CD4-positive, alpha-beta T cell treated with Interleukin-17A for 1 hour (primary cell): Measurements from ENCODE around the gene MYLIP.

Source experiments
- DNase-seq: peaks from one replicate; pipeline ENCODE4 v3.0.0-alpha.2; 2020

The MYLIP gene

DNA sequence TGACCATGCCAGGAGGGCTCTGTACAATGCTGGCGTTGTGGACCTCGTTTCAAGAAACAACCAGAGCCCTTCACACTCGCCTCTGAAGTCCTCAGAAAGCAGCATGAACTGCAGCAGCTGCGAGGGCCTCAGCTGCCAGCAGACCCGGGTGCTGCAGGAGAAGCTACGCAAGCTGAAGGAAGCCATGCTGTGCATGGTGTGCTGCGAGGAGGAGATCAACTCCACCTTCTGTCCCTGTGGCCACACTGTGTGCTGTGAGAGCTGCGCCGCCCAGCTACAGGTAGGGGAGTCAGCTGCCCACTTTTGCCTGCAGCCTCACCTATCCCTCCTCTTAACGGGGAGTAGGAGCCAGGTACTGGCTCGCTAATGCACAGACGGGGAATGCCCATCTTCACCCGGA lies 16.2 kb downstream of the MYLIP start:
- no peak for DNase-seq

DNA sequence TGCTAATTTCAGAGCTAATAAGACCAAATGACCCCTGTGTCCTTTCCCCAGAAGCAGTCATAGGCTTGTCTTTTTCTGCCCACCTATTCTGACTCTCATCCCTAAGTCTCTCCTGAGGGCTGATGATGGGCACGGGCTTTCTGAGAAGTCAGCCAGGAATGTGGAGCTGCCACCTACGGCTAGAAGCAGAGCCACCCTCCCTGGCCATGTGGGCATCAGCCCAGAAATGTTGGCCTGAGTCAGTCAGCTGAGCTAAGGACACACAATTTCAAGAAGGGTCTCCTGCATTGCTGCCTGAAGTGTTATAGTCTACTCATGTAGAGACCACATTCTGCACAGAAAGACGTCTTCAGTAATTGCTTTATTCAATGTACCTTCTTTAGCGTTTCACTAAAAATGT lies 17.1 kb downstream of the MYLIP start:
- DNase-seq, result no peak

GRCh38 chr6:16146527-16146955 lies 17.7 kb downstream of the MYLIP start:
- no peak for DNase-seq

GRCh38 chr6:16148498-16148897 lies 19.6 kb downstream of the MYLIP start:
- no peak for DNase-seq

- no peak for DNase-seq
Measured at GRCh38 chr6:16149305-16149704, 20.4 kb downstream of the MYLIP start.

GRCh38 chr6:16150098-16150497 lies 21.2 kb downstream of the MYLIP start:
- DNase-seq, result no peak

DNA sequence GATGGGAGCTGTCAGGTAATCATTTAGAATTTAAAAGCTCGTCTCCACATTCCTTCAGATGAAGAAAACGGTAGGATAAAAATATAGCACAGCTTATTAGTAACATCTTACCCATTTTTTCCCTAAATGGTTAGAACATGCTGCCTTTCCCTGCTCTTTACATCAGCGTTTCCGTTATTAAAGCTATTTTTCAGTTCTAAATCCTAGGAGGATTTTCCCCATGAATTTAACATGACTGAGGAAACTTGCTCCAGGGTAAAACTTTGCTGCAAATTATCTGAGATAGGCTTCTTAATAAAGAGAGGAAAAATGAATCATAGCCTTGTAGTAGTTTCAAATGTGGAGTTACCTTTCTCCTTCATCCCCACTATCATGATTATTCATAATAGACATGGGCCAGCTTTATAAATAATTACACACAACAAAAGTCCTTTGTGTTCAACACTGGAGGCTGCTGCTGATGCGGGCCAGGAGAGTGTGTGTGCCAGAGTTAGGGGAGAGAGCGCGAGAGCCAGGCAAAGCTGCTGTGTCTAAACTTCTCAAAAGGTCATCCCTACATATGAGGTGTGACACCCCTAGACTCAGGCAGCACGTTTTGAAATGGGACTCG lies 24.4 kb downstream of the MYLIP start:
- DNase-seq, result no peak

DNA sequence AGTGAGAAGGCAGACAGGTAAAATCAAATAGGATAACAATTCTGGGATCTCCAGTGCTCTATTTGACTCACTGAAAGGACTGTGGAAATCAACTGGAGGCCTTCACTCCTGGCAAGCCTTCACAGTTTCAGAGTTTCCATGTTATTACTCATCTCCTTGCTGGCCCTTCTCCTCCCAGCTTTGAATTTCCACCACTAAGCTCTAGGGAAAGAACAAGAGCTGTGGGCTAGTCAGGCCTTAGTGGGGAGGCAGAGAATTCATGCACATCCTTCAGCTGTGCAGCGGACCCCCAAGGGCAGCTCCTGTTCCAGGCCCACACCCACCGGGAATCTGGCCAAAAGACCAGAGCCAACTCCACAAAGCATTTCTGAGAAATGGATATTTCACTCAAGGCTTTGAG lies 26.0 kb downstream of the MYLIP start:
- DNase-seq, result no peak

DNA sequence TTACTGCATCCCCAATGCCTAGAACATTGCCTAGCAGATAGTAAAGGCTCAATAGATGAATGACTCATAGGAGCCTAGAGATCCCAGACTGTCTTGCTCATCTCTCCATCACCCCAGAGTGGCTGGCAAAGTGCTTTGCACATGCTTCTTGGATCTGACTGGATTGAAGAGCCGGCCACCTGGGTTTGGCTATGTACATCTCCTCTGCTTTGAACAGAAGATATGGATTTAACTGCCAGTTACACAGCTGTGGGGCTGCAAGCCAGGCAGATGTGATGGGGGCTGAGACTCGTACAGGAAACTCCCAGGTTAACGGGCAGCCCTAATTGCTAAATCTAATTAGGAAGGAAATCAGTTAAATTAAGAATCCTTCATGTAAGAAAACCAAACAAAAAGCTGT lies 28.6 kb downstream of the MYLIP start:
- no peak for DNase-seq

DNA sequence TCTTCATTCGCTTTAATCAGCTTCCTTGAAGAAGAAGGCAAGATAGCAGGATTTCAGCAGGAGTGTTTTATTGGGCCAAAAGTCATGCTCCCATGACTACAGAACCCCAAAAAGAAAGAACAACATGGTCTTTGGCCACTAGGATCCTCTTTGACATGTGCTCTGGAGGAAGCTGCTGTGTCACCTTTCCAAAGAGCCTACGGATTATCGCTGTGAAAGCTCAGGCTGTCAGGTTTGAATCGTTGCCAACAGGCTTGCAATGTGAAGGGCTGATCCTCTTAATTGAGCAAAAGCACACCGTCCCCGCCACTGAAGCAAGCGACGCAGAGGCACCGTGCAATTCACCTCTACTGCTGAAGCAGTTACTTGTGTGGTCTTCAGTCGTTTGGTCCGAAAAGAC lies 29.0 kb downstream of the MYLIP start:
- DNase-seq, result no peak

DNA sequence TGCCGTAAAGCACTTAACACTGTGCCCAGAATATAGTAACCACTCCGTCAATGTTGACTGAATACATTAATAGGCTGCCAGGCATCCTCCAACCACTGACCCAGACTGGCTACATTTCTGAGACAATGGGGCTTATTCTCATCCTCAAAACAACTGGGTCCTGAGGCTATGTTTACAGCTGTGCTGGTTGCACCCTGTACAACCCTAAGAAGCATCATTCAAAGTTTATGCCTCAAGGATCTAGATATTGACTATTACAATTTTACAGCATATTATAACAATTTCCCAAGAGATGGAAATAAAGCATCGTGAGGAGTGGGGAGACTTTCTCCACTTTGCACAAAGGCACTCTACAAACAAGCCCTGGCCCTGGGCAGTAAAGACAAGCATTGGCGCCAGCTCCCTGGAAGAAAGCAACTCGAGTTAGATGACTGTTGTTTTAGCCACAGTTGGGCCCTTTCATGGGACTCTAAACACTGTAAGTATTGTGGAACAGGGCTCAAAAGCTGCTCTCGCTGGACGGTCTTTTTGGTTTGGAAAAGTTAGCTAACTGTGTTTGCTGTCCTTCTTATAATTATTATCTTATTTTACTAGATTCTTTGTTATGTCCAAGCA lies 30.2 kb downstream of the MYLIP start:
- DNase-seq, result no peak

GRCh38 chr6:16160794-16161193 lies 31.9 kb downstream of the MYLIP start:
- no peak for DNase-seq

DNA sequence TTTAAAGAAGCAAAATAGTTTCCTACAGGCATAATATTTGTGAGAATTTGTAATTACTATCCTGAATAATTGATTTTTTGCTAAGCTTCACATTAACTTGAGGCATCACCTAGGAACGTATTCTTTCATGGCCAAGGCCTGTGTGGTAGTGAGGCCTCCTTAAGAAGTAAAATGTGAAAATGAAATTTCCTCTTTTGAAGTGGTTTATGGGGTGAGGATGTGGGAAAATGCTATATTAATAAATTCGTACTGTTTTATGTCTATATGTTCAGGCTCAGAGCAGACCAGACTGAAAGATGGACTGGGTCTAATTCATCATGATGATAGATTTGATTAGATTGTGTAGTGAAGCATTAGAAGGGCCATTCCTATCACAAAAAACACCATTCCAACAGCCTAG lies 33.1 kb downstream of the MYLIP start:
- DNase-seq, result peak; percentile 34

GRCh38 chr6:16163066-16163465 lies 34.2 kb downstream of the MYLIP start:
- no peak for DNase-seq

DNA sequence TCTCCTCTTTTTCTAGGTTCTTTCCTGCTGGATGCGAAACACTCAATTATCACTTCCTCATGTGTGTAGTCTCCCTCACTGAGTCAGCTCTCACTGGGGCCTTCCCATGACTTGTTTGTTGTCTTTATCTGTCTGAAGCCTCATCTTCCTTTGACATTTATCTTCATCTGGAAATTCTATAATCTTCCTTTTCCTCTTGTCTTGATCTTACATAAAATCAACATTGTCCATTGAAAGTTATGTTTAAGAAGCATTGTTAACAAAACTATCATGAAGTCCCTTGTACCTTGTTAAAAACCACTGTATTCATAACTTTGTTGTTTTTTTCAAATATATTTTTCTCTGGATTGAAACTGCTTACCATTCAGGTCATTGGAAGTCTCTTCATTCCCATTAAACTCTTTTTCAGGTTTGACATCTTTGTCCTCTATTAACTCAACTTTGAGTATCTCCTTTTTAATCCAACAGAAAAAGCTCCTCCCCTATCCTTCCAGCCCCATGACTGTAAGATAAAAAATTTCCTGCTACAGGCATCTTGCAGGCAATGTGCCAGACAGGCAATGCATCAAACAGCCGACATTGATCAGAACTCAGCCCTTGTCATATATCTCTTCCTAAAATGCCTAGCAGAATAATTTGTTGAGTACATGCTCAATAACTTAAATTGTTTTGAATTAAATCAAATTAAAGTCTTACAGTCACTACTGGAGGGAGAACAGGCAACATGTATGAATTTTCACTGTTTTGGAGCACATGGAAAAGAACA lies 34.8 kb downstream of the MYLIP start:
- no peak for DNase-seq

- no peak for DNase-seq
Measured at GRCh38 chr6:16165641-16166040, 36.8 kb downstream of the MYLIP start.

GRCh38 chr6:16166871-16167608 lies 38.2 kb downstream of the MYLIP start:
- DNase-seq, result no peak

DNA sequence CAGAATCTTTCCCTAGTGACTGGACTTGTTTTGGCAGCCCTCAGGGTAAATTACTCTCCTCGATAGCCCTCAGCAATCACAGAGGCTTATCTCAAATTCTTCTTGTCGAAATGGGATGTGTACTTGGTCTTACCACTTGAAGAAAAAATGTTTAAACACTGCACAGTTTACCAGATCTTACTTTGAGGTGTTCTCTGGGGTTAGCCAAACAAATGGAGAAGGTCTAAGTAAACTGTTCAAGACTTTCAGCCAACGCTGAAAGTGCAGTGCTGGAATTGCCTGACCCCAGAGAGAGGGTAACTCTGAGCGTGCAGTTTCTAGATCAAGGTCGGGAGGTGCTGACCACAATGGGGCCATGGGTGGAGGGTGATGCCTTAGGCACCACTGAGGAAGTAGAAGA lies 39.2 kb downstream of the MYLIP start:
- DNase-seq, result no peak

DNA sequence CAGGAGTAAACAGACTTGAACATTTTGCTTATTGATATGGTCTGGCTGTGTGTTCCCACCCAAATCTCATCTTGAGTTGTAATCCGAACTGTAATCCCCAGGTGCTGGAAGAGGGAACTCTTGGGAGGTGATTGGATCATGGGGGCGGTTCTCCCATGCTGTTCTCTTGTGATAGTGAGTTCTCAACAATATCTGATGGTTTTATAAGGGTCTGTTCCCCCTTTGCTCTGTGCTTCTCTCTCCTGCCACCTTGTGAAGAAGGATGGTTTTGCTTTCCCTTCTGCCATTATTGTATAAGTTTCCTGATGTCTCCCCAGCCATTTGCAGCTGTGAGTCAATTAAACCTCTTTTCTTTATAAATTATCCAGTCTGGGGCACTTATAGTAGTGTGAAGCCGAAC lies 40.0 kb downstream of the MYLIP start:
- peak; percentile 47 for DNase-seq

DNA sequence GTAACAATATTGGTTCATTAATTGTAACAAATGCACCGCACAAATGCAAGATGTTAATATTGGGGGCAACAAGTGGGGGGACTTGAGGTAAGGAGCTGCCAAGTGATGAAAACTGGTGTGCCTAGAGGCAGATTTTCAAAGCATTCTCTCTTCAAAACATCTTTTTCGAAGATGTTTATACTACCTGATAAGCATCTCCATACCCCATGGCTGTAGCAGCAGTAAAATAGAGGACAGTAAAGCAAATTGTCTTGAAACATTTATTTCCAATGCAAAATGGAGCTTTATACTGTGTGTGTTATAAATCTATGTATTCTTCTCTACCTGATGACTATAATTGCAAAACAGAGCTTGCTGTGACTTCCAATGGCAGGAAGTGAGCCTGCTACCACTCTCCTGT lies 42.5 kb downstream of the MYLIP start:
- DNase-seq, result no peak

DNA sequence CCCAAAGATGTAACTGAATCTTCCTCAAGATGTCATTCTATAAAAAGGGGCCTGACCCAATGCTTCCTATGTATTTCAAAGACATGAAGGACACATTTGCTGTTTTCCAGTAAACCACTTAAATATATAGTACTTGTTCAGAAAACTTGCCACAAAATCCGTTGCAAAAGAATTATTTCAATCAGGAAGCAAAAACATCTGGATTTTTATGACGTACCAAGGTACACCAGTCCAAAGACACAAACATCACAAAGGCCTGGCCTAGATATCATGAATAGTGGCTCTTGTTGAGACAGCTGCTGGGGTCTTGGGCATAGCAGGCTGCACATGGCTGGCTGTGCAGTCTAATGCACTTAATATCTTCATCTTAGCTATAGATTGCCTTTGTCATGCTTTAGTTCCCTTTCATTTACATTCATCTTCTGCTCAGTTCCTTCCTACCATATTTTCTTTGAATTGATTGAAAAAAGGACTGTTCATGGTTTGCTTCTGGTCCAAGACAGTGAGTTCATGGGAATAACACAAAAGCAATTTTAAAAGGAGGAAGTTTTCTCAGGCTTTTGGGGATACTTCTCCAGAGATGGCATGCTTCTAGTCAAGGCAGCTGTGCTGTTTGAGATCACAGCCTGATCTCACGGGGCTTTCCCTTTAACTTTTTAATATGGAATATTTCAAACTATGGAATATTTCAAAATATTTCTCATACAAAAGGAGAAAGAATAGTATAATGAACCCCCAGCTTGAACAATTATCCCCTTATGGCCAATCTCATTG lies 44.5 kb downstream of the MYLIP start:
- no peak for DNase-seq

DNA sequence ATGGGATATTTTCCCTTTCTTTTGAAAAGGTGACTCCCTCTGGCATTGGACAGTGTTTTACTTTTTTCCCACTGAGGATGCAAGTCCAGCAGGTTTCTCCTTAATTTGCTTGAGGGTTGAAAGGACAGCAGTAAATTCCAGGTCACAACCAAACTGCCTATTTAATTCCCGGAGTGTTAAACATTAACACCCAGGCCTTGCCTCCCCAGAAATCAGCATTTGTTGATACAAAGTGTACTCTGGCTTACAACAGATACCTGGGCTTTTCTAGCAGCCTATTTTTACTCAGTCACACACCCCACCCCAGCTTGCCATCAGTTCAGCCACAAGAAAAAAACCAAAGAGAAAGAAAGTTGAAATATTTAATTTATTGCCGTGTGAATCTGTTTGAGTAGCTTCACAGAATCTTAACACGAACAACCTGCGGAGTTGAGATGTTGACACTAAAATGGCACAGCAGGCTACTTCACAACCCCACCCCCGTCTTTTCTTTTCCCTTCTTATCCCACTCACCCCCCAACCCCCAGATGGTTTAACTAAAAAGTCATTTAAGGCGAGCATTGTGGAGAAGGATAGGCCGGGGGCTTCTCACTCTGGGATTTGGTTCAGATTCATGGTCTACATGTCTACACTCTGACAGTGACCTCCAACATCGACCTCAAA lies 45.7 kb downstream of the MYLIP start:
- DNase-seq, result no peak
